ENCODE data around the gene OST4.

GRCh38 chr2:27083410-27084296 lies 12.2 kb upstream of the OST4 start:
- TF ChIP-seq CTCF (IDR thresholded peaks at IDR 0.05) = no peak
- no peak for TF ChIP-seq POLR2A (IDR thresholded peaks at IDR 0.05)
